Right lobe of liver (tissue), 4 donors: Measurements from ENCODE around the gene GNAL.

Source experiments
- POLR2A ChIP-seq: fragments of 450-650 bp; IDR thresholded peaks from one replicate; pipeline ENCODE4 v1.6.1; 2017; ENCODE audit warnings: antibody characterized with exemption, mild to moderate bottlenecking
- TF ChIP-seq, protein P1 (sequence below), 4 donors: fragments of 200-600 bp in 3 of 4; fragments of 450-650 bp in 1 of 4; IDR thresholded peaks; one replicate each; pipeline versions ENCODE4 v1.5.1 to v1.8.0; 2016 to 2022; ENCODE audit warnings: antibody characterized with exemption in 4 of 4, mild to moderate bottlenecking in 2 of 4
- donor health status: DM: no; HTN: no; CAD: no.
- donor health status: DM: no; HTN: no; CAD: no.
- donor health status: DM: no; HTN: yes; CAD: no.

- TF ChIP-seq, protein P1, sequence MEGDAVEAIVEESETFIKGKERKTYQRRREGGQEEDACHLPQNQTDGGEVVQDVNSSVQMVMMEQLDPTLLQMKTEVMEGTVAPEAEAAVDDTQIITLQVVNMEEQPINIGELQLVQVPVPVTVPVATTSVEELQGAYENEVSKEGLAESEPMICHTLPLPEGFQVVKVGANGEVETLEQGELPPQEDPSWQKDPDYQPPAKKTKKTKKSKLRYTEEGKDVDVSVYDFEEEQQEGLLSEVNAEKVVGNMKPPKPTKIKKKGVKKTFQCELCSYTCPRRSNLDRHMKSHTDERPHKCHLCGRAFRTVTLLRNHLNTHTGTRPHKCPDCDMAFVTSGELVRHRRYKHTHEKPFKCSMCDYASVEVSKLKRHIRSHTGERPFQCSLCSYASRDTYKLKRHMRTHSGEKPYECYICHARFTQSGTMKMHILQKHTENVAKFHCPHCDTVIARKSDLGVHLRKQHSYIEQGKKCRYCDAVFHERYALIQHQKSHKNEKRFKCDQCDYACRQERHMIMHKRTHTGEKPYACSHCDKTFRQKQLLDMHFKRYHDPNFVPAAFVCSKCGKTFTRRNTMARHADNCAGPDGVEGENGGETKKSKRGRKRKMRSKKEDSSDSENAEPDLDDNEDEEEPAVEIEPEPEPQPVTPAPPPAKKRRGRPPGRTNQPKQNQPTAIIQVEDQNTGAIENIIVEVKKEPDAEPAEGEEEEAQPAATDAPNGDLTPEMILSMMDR (IDR thresholded peaks at IDR 0.05) = no peak
- TF ChIP-seq POLR2A = no peak
Observed at GRCh38 chr18:11719050-11719449, 30.0 kb downstream of the GNAL start.
